HG03558 (cell line): Measurements from ENCODE around the gene SPR.
"Not testable (repeated sequence)": the region's sequence is repeated elsewhere in the genome, so short reads cannot be mapped to it uniquely, and the experiment has no call there.

Experiments
- ATAC-seq: cut with Tn5 transposase; IDR thresholded peaks from one replicate; pipeline ENCODE4 v1.9.1; 2021; ENCODE audit warnings: moderate number of reproducible peaks; ENCODE audit not compliant: unreplicated experiment; ENCODE audit errors: extremely low read depth

The SPR gene

GRCh38 chr2:72888438-72889202 is 1.4 kb downstream of the SPR start:
- ATAC-seq: no peak

GRCh38 chr2:72889991-72890390 is 2.8 kb downstream of the SPR start:
- ATAC-seq: no peak

- no peak for ATAC-seq
Measured at GRCh38 chr2:72891091-72891818, 4.0 kb downstream of the SPR start.

DNA sequence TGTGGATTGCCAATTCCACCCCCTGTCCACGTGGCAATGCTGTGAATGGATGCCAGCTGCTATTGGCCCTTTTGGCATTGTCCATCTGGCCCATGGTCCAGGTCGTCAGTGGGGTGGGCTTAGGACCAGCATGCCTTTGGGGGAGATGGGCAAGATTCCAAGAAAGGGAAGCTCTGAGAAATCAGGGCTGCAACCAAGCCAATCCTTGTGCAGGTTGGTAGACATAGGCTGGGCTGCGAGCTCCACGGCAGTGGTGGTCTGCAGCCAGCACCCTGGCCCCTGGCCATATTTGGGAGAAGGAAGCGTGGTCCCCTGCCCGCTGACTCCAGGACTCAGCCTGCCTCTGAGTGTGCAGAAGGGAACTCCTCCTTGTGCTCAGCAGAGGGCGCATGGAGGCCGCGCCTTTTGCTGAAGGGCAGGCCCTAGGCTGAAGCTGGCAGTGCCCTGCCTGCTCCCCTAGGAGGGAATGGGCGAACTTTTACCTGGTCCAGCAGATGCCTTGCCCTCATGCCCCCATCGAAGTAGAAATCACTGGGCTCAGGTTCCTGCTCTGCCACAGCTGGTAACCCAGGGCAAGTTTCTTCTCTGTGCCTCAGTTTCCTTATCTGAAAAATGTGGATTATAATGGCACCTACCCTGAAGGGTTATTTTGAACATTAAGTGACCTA is 5.4 kb downstream of the SPR start:
- no peak for ATAC-seq

DNA sequence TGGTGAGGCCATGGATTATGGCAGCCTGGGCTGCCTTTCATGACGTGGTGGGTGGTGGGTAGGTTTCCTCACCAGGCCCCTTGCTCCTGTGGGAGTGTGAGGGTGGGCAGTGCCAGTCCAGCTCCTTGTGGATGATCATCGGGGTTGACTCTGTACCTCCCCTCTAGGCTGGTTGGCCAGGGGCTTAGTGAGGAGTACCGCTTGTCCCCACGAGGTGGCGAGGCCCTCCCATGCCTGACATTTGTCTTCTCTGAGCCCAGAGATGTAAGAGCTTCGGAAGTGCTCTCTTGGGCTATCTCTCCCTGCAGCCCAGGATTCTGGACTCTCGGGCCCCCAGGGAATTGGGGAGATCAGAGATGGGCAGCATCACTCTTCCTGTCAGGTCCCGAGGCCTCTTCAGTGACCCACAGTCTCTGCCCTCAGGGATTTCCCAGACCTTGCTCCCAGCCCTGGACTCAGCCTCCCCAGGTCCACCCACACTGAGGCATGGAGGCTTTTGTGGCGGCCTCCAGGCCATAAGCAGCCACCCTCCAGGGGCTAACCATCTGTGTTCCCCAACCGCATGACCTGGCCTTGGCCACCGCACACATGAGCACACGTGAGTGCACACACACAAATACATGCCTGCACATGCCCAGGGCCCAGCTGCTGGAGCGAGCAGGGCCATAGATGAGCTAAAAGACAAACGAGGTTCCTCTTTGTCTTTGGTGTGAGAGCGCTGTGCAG is 6.5 kb downstream of the SPR start:
- ATAC-seq: peak; percentile 58

DNA sequence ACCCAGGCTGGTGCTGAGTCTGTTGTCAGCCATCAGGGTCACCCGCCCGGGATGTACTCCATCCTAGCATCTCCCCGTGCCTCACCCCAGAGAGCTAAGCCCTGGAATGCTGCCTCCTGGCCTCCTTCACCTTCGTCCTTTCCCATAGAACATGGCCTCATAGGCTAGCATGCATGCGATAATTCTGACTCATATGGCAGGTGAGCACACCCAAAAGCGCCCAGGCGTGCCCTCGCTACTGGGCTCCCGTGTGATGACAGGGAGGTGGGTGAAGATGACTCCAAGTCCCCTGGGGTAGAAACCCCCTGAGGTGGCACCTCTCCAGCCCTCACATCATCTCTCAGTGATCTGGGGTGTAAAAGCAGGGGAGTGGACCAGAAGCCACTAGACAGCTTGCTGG is 7.3 kb downstream of the SPR start:
- no peak for ATAC-seq

DNA sequence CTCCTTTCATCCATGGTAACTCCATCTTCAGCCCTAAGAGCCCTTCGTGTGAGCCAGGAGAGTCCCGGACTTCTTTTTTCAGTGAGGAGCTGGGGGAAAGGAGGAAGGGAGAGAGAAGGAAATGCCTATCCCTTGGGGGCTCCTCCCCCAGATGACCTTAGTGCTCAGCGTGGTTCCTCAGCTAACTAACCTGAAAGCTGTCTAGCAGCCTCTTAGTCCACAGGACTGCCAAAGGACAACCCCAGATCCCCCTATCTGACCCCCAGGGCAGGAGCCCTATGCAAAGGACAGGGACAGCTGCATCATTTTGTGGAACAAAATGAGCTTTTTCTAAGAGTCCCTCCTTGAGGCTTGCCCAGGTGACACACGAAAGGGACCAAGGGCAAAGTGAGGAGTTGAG is 7.9 kb downstream of the SPR start:
- ATAC-seq: no peak

DNA sequence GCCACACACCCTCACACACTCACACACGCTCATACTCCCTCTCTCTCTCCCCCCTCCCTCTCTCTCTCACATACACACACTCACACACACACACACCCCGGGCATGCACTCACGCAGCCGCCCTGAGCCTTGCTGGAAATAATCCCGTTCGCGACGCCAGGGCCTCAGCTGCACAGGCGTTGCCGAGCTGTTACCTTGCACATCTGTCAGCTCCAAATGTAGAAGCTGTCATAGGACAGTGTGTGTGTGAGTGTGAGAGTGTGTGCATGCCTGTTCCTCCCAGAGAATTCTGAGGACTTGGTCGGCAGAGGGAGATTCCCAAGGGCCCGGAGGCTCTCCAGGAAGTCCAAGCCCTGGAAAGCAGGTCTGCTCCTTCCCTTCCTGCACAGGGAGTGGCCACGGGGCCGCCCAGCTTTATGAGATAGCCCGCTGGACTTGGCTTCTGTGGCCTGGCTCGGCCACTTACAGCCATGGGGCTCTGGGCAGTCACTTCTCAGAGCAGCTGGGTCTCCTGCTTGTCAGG is 8.6 kb downstream of the SPR start:
- ATAC-seq: no peak

- ATAC-seq: no peak
Measured at GRCh38 chr2:72896446-72896845, 9.2 kb downstream of the SPR start.

DNA sequence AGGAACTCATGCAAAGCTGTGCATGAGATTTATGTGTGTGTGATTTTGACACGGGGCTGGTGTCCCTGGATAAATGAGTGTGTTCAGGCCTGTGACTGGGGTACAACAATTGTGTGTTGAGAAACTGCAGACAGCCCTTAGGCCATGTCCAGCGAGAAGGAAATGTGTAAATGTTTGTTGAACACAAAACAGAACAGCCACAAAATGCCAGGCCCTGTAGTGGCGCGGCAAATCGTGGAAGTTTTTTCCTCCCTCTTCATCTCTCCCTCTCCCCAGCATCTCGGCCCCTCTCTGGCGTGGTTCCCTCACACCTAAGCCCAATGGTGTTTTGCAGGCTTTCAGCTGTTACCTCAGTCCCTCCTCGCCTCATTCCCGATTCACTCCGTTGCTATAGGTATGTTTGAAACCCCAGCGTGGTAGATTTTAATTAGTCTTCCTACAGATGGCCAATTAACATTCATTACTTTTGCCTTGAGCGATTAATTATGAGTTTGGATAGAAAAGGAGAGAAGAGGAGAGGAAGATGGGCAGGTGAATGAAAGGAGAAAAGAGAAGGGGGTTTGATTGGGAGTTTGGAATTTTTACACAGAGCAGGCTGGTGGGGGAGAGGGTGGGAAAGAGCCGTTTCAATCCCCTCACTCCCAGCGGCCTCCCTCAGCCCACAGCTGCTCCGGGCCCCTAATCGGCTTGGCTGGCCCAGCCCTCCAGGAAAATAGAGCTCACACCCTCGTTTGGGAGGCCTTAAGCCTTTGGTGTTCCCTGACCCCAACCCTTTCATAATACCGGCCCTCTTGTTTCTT is 10.8 kb downstream of the SPR start:
- ATAC-seq: no peak

- ATAC-seq: no peak
Measured at GRCh38 chr2:72898585-72898906, 11.3 kb downstream of the SPR start.

DNA sequence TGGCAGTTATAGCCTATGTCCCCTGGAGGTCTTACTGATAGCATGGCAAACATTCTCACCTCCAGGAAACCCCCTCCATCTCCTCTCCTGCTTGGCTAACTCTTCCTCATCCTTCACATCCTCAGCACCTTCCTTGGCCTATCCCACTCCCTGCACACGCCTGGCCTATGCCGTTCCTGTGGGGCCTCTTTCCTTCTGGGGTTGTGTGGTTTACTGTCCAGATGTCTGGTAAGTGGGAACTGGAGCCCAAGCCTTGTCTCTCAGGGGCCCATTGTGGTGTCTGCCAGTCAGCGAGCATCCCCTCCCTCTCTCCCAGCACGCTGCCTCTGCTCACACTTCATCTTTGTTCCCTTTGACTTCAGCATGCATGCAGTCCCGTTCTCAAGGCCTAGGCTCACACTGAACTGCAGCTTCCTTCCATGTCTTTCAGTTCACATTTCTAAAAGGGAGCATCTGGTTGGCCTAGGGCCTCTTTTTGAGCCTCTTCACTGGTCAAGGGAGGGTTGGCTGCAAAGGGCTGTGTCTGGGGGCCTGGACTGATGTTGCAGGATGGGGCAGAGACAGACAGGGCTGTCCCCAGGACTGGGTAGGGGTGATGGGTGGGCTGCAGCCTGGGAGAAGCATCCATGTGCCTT is 13.1 kb downstream of the SPR start:
- no peak for ATAC-seq

- no peak for ATAC-seq
Measured at GRCh38 chr2:72901426-72901825, 14.2 kb downstream of the SPR start.

DNA sequence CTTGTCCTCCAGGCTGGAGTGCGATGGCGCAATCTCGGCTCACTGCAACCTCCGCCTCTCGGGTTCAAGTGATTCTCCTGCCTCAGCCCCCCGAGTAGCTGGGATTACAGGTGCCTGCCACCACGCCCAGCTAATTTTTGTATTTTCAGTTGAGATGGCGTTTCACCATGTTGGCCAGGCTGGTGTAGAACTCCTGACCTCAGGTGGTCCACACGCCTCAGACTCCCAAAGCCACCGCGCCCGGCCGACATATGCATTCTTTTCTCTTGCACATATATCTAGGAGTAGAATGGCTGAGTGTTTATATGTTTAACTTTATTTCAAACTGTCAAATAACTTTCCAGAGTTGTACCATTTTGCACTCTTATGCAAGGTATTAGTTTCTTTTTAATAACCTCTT is 20.2 kb downstream of the SPR start:
- ATAC-seq: not testable (repeated sequence)

DNA sequence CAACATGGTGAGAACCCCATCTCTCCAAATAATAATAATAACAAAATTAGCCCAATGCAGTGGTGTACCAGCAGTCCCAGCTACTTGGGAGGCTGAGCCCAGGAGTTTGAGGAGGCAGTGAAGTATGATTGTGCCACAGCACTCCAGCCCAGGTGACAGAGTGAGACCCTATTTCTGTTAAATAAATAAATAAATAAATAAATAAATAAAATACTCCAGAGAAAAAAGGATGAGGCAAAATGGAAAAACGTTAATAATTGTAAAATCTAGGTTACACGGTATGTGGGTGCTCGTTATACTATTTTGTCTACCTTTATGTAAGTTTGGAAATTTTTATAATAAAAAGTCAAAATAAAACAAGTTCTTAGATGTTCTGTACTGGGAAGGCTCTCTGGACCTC is 21.5 kb downstream of the SPR start:
- no peak for ATAC-seq

DNA sequence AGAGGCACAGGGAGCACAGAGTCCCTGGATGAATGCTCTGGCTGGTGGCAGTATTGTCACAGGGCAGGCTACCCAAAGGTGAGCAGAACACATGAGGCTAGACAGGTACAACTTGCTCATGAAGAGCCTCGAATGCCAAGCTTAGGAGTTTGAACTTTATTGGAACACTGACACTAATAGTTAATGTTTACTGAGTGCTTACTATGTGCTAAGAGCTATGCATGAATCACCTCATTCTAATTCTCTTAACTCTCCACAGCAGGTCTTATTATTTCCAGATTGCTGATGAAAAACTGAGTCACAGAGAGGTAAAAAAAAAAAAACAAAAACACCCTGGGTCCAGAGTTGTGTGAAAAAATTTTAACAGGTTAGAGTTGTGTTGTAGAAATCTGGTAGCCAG is 24.0 kb downstream of the SPR start:
- no peak for ATAC-seq

- ATAC-seq: no peak
Measured at GRCh38 chr2:72913486-72914205, 26.4 kb downstream of the SPR start.

- no peak for ATAC-seq
Measured at GRCh38 chr2:72914206-72914559, 27.0 kb downstream of the SPR start.
